ENCODE data around the gene FOXD3.

Gene FOXD3

DNA sequence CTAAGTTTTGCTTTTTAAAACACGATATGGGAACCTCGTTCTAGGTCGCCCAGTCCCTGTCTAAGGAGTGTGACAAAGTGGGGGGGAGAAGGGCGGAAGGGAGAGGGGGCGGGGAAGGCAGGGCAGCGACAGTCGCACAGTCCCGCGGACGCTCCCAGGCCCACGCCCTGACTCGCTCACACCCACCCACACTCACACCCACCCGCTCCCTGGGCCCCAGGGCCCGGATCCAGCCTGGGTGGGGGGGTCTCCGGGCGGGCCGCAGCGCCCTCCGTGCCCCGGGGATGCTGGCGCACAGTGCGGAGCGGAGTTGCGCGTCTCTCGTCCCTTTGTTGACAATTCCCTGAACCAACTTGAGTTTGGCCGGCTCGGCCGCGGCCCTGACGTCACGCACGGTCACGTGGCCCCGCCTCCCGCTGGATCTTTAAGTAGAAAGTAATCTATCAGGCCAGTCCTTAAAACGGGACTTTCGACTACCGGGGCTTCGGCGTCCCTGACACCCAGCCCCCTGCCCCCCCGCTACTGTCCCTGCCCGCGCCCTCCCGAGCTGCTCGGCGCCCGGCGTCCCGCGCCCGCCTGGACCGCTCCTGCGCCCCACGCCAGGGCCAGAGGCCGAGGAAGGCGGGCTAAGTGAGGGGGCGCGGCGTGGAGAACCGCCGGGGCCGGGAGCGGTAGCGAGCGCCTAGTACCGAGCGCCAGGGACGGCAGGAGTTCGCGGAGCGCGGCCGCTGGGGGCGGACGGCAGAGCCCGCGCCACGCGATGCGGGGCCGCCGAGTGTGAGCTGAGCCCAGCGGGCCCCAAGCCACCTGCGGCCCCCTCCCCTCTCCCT is at the start of gene FOXD3:
TSS of gene FOXD3 (plus strand) at position 454 of the 830 bp plus-strand sequence. CDS start 492 bp downstream, outside the sequence.
- DNase-seq (ENCODE audit: low read depth in 3 of 3, low spot score in 1 of 3) = no peak

DNA sequence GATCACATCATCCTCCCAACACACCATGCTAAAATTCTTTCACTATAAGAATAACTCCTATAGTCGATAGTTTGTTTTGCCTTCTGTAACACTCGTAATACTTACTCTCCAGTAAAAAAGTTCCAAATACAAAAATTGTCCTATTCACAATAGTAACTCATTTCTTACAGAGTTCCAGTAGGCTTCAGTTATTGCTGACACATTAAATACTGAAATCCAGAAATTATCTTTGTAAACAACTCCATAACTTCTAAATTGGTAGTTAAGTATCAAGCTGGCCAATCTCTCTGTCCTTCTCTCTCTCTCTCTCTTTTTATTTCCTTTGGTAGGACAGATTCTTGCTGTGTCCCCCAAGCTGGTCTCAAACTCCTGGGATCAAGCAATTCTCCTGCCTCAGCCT is 49.6 kb upstream of the FOXD3 start:
- no peak for DNase-seq (ENCODE audit: low read depth in 3 of 3, low spot score in 1 of 3)

DNA sequence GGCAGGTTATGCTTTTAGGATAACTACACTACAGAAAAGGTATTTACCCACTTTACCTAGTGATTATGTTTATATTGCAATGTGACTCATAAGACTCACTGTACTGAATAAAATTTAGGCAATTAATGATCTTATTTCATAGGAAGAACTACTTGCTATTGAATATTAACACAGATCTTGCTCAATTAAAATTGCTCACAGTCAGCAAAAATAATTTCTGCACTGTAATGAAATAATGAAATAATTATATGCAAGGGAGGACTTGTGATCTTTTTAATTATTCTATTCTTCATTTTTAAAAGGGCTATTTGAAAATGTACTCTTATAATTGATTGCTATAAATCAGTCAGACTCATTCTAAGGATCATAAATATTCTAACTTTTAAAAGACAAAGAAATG is 48.0 kb upstream of the FOXD3 start:
- no peak for DNase-seq (ENCODE audit: low read depth in 3 of 3, low spot score in 1 of 3)

DNA sequence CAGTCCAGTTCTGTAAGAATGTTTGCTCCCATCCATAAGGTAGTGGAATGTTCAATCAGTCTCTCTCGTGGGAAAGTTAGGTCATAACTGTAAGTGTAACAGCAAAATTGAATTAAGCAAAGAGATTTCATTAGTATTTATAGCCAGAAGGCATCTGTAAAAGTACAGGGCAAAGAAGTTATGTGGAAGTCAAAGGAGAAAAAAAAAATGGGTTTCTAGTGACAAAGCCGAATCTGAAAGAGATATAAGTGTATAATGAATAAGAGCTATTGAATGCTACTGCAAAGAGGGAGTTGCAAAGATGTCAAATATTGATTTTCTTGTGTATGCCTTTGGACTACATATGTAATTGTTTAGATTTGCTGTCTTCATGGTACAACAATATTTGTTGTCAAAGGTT is 47.4 kb upstream of the FOXD3 start:
- DNase-seq (ENCODE audit: low read depth in 3 of 3, low spot score in 1 of 3) = no peak

DNA sequence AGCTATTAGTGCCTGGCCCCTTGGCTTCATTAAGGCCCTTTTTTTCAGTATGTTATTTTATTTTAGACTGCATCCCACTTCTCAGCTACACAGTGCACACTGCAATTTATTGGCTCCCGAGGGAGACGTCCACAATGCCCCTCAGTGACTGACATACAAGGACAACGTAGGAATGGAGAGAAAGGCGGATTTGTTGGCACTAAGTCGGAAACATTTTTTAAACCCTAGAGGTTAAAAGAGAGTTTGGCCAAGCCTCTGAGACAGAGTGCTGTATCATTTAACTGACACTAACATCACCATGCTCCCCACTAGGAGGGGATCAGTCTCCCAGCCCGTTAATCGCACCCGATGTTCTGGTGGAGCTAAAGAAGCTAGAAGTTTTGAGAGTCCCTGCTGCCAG is 45.7 kb upstream of the FOXD3 start:
- no peak for DNase-seq (ENCODE audit: low read depth in 3 of 3, low spot score in 1 of 3)

DNA sequence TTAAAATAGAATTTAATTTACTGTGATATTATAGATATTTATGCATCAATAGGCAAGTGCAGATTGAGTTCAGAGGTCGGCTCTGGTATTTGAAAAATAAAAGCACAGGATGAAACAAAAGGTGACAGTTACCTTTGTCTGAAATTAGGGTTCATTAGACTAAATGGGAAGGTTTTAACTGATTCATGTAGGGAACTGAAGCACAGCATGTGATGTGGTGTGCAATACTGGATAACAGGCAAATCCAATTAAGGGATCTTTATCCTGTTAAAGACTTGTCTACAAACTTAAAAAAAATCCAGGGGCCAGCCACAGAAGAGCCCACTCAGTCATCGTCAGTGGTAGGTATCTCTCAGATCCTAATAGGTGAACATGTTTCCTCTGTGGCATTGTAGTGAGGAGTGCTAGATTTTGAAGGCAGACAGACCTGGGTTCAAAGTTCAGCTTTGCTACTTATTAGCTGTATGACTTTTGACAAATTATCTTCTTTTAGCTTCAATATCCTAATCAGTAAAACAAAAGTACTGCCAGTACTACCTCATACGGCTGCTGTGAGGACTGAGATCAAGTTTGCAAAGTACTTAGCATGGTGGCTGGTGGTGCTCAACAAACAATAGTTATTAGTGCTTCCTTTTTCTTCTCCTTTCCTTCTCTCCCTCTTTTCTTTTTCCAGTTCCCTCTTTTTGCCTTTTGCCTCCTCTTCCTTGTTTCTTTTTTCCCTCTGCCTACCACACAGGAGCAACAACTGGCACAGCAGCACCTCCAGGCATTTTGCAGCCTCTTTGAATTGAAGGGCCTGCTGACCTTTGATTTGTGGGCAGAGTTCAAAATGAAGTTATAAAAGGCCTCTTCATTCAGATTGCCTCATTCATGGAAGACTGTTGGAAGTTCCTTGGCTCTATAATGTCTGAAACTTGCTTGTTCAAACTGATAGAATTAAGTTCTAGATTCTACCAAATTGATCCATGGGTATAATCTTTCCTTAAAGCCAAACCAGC is 44.9 kb upstream of the FOXD3 start:
- DNase-seq (ENCODE audit: low read depth in 3 of 3, low spot score in 1 of 3) = no peak

DNA sequence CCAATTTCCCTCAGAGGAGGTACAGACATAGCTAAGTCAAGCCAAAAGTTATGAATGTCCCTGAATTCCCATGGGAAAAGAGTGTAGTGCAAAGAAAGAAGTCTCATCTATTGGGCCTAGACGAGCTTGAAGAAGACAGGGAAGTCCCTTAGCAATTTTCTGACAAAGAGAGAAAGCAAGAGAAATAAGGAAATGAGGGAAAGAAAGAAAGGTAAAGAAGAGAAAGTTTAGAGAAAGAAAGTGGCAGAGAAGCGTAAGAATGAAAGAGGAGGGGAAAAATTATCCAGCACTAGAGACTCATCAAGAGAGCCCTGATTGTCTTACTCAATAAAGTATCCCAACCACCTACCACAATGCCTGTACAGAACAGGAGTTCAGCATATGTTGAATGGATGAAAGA is 40.6 kb upstream of the FOXD3 start:
- no peak for DNase-seq (ENCODE audit: low read depth in 3 of 3, low spot score in 1 of 3)

- no peak for DNase-seq (ENCODE audit: low read depth in 3 of 3, low spot score in 1 of 3)
Observed at GRCh38 chr1:63289135-63289534, 33.2 kb upstream of the FOXD3 start.

GRCh38 chr1:63294803-63295594 is 27.4 kb upstream of the FOXD3 start:
- no peak for DNase-seq (ENCODE audit: low read depth in 3 of 3, low spot score in 1 of 3)

GRCh38 chr1:63304410-63304809 is 18.0 kb upstream of the FOXD3 start:
- no peak for DNase-seq (ENCODE audit: low read depth in 3 of 3, low spot score in 1 of 3)

DNA sequence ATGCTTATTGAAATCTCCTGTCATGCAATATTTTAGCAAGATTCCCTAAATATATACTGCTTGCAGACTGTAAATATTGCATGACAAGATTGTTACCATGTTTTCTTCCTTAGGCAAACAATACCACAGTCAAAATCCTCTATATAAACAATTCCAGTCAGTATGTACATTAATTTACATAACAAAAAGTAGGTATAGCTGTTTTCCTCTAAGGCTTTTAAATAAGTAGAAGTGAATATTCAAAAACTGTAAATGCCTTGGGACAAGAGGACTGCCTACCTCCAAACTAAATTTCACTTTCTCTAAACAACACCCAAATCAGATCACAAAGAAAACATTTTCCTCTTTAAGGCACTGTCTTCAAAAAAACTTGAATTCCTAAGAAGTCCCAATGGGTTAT is 17.3 kb upstream of the FOXD3 start:
- no peak for DNase-seq (ENCODE audit: low read depth in 3 of 3, low spot score in 1 of 3)

DNA sequence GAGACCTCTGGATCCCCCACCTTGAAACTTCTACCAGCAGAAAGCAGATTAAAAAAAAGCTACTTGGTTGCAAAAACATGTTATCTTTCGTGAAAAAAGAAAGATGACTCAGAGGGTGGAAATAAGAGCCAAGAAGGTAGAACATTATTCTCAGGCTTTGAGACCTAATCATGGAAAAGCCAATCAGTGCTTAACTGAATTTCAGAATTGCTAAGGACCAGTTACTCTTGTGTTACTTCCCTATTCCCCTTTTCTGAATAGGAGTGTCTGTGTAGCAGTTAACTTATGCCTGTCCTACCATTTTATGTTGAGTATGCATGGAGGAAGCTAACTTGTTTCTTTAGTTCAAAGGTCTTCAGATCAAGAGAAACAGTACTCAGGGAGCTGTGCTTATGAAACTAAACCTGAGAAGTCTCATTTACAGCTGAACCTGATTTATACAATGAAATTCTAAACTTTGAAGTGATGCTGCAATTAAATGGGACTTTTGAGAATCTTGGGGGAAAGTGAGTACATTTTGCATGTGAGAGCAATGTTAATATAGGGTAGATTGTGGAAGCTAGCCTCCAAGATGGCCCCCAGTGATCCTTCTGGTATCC is 15.1 kb upstream of the FOXD3 start:
- DNase-seq (ENCODE audit: low read depth in 3 of 3, low spot score in 1 of 3) = no peak

GRCh38 chr1:63316598-63316983 is 5.8 kb upstream of the FOXD3 start:
- no peak for DNase-seq (ENCODE audit: low read depth in 3 of 3, low spot score in 1 of 3)

GRCh38 chr1:63316984-63317816 is 5.2 kb upstream of the FOXD3 start:
- DNase-seq (ENCODE audit: low read depth in 3 of 3, low spot score in 1 of 3) = peak in 1 of 3 donors; percentile 41

DNA sequence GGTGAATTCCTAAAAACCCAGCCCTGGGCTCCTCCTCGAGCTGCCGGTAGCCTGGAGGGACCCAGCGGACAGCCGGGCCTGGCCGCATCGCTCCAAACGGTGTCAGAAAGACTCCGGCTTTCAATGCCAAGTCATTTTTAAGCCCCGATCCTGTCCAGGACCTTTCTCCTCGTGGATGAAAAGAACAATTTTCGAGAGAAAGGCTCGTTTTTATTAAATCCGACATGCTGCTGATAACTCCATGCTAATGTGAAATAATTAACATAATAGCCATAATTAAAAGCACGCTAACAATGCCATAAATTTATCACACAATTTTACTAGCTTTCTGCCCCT is 4.6 kb upstream of the FOXD3 start:
- no peak for DNase-seq (ENCODE audit: low read depth in 3 of 3, low spot score in 1 of 3)

GRCh38 chr1:63318201-63318979 is 4.0 kb upstream of the FOXD3 start:
- DNase-seq (ENCODE audit: low read depth in 3 of 3, low spot score in 1 of 3) = no peak

GRCh38 chr1:63319046-63320021 is 3.0 kb upstream of the FOXD3 start:
- DNase-seq (ENCODE audit: low read depth in 3 of 3, low spot score in 1 of 3) = no peak
